ENCODE data around the gene DRAXIN. TPM values are rescaled to one million over a fixed set of nuclear protein-coding genes. Genes with fewer than 3 reads are reported as not detected.
A peak's percentile ranks its signal among the peaks of the same experiment; 100 is the strongest.

Gene DRAXIN
- polyA plus RNA-seq, 1 of the 3 experiments (the other 2 are of a cell fraction) = 0.97 TPM

GRCh38 chr1:11740258-11741192 is 49.0 kb downstream of the DRAXIN start:
- Histone ChIP-seq H4K20me1 (ENCODE audit: insufficient read depth) (no peaks in the 10 kb centered on the region), H3K4me2 (no peak overlapping the region), H3F3A (replicated peaks; ENCODE audit: insufficient read depth) (peaks cover 2% of the 10 kb centered on the region), H3K4me3 (ENCODE audit: low read depth in 2 of 2, low read length in 1 of 2) (no peak overlapping the region), H3K27me3 (ENCODE audit: insufficient read depth) (no peaks in the 10 kb centered on the region), H3K9me3 (no peaks in the 10 kb centered on the region), H3K9me2 (no peaks in the 10 kb centered on the region), H3K27ac (ENCODE audit: low read depth in 2 of 2, low read length in 1 of 2) (peak overlapping the region in 1 of 2 experiments; percentile 4; a peak in 1 of 4 replicates), H3K36me3 (replicated peaks in 1 of 2; ENCODE audit: control insufficient read depth in 1 of 2, insufficient read depth in 2 of 2, low read length in 1 of 2) (no peaks in the 10 kb centered on the region), H3K9ac (no peak overlapping the region), H2AFZ (ENCODE audit: low read depth) (no peak overlapping the region), H3K79me2 (ENCODE audit: insufficient read depth) (peaks cover 10% of the 10 kb centered on the region; the same call in 1 of the 2 replicates), H3K4me1 (ENCODE audit: control insufficient read depth in 1 of 2, insufficient read depth in 2 of 2, low read depth in 1 of 2, low read length in 1 of 2) (peaks cover 0 to 18% of the 10 kb centered on the region in 2 experiments; a peak in 2 of 4 replicates)
- WGBS (ENCODE audit: low lambda C conversion rate) = 77% methylated on average over 13 of the region's 15 CpGs
- no peak for DNase-seq
- CTCF ChIA-PET = interaction anchor here (1.2 to 2.7 kb wide), 2 partner anchors 21 kb away, joined by 3 to 10 read pairs; no protein-coding TSS in a partner anchor
- no peak for TF ChIP-seq FOSL2 (IDR thresholded peaks at IDR 0.05; ENCODE audit: borderline replicate concordance, low read depth)
- TF ChIP-seq JUND (IDR thresholded peaks at IDR 0.05) = no peak
- TF ChIP-seq YY1 (IDR thresholded peaks at IDR 0.05; ENCODE audit: low read depth) = no peak
- TF ChIP-seq CTCF (IDR thresholded peaks at IDR 0.05) = no peak
- no peak for TF ChIP-seq TAF1 (IDR thresholded peaks at IDR 0.05; ENCODE audit: borderline replicate concordance, low read depth, low read length)
- no peak for TF ChIP-seq RXRA (IDR thresholded peaks at IDR 0.05; ENCODE audit: borderline replicate concordance, low read depth)
- POLR2A ChIA-PET = no interaction called here

GRCh38 chr1:11741482-11741881 is 50.0 kb downstream of the DRAXIN start:
- no peak for TF ChIP-seq MEF2A (IDR thresholded peaks at IDR 0.05; ENCODE audit: borderline replicate concordance, low read depth)
- no peak for TF ChIP-seq YY1 (IDR thresholded peaks at IDR 0.05; ENCODE audit: low read depth)
- no peak for TF ChIP-seq IRF3 (IDR thresholded peaks at IDR 0.05; ENCODE audit: low read depth, low read length)
- TF ChIP-seq POLR2AphosphoS5 (IDR thresholded peaks at IDR 0.05; ENCODE audit: low read depth, low read length) = no peak
- no peak for TF ChIP-seq GATA2 (CRISPR knock-in tag; IDR thresholded peaks at IDR 0.05)
- no peak for TF ChIP-seq RXRA (IDR thresholded peaks at IDR 0.05; ENCODE audit: borderline replicate concordance, low read depth)
- no peak for TF ChIP-seq ELF1 (IDR thresholded peaks at IDR 0.05)
- TF ChIP-seq EZH2phosphoT487 (IDR thresholded peaks at IDR 0.05; ENCODE audit: borderline replicate concordance, low read depth) = no peak
- no peak for TF ChIP-seq FOSL2 (IDR thresholded peaks at IDR 0.05; ENCODE audit: borderline replicate concordance, low read depth)
- no peak for TF ChIP-seq SMC3 (IDR thresholded peaks at IDR 0.05; ENCODE audit: low read depth, low read length)
- TF ChIP-seq TCF12 (IDR thresholded peaks at IDR 0.05) = no peak
- no peak for TF ChIP-seq JUND (IDR thresholded peaks at IDR 0.05)
- Histone ChIP-seq H3K9me3 (no peaks in the 10 kb centered on the region), H4K20me1 (ENCODE audit: insufficient read depth) (no peaks in the 10 kb centered on the region), H2AFZ (ENCODE audit: low read depth) (no peak overlapping the region), H3K9ac (no peak overlapping the region), H3K4me2 (no peak overlapping the region), H3K4me1 (ENCODE audit: control insufficient read depth in 1 of 2, insufficient read depth in 2 of 2, low read depth in 1 of 2, low read length in 1 of 2) (peaks cover 0 to 16% of the 10 kb centered on the region in 2 experiments; a peak in 2 of 4 replicates), H3F3A (replicated peaks; ENCODE audit: insufficient read depth) (no peaks in the 10 kb centered on the region), H3K79me2 (ENCODE audit: insufficient read depth) (peaks cover 10% of the 10 kb centered on the region; the same call in 1 of the 2 replicates), H3K36me3 (replicated peaks in 1 of 2; ENCODE audit: control insufficient read depth in 1 of 2, insufficient read depth in 2 of 2, low read length in 1 of 2) (peaks cover 0 to 3% of the 10 kb centered on the region in 2 experiments), H3K27ac (ENCODE audit: low read depth in 2 of 2, low read length in 1 of 2) (no peak overlapping the region), H3K9me2 (no peaks in the 10 kb centered on the region), H3K4me3 (ENCODE audit: low read depth in 2 of 2, low read length in 1 of 2) (no peak overlapping the region), H3K27me3 (ENCODE audit: insufficient read depth) (no peaks in the 10 kb centered on the region)
- POLR2A ChIA-PET = no interaction called here
- CTCF ChIA-PET = interaction anchor here (2.7 kb wide), 1 partner anchor 22 kb away, joined by 10 read pairs; no protein-coding TSS in a partner anchor
- no peak for DNase-seq
- 96% methylated on average over 4 of the region's 4 CpGs for WGBS (ENCODE audit: low lambda C conversion rate)

All from SK-N-SH (cell line).